Measurements from ENCODE around the gene DNAJC3.
"Not testable (repeated sequence)": the region's sequence is repeated elsewhere in the genome, so short reads cannot be mapped to it uniquely, and the experiment has no call there.

The DNAJC3 gene

GRCh38 chr13:95781016-95781415 is 104.1 kb downstream of the DNAJC3 start:
- no peak for DNase-seq (ENCODE audit: low read depth in 2 of 2)

GRCh38 chr13:95781940-95782339 is 105.0 kb downstream of the DNAJC3 start:
- not testable (repeated sequence) for DNase-seq (ENCODE audit: low read depth in 2 of 2)

GRCh38 chr13:95783747-95784146 is 106.8 kb downstream of the DNAJC3 start:
- no peak for DNase-seq (ENCODE audit: low read depth in 2 of 2)

GRCh38 chr13:95784161-95784899 is 107.4 kb downstream of the DNAJC3 start:
- DNase-seq (ENCODE audit: low read depth in 2 of 2): peak; percentile 62 to 66

GRCh38 chr13:95784900-95785290 is 108.0 kb downstream of the DNAJC3 start:
- DNase-seq (ENCODE audit: low read depth in 2 of 2): no peak

- DNase-seq (ENCODE audit: low read depth in 2 of 2): no peak
Measured at GRCh38 chr13:95787356-95788099, 110.6 kb downstream of the DNAJC3 start.

- DNase-seq (ENCODE audit: low read depth in 2 of 2): no peak
Measured at GRCh38 chr13:95788100-95788463, 111.1 kb downstream of the DNAJC3 start.

GRCh38 chr13:95789315-95789714 is 112.4 kb downstream of the DNAJC3 start:
- not testable (repeated sequence) for DNase-seq (ENCODE audit: low read depth in 2 of 2)

GRCh38 chr13:95791084-95791722 is 114.3 kb downstream of the DNAJC3 start:
- DNase-seq (ENCODE audit: low read depth in 2 of 2): no peak

- DNase-seq (ENCODE audit: low read depth in 2 of 2): no peak
Measured at GRCh38 chr13:95793018-95793555, 116.1 kb downstream of the DNAJC3 start.

- DNase-seq (ENCODE audit: low read depth in 2 of 2): no peak
Measured at GRCh38 chr13:95793781-95794180, 116.8 kb downstream of the DNAJC3 start.

GRCh38 chr13:95797016-95797415 is 120.1 kb downstream of the DNAJC3 start:
- no peak for DNase-seq (ENCODE audit: low read depth in 2 of 2)

GRCh38 chr13:95800436-95800835 is 123.5 kb downstream of the DNAJC3 start:
- no peak for DNase-seq (ENCODE audit: low read depth in 2 of 2)

- no peak for DNase-seq (ENCODE audit: low read depth in 2 of 2)
Measured at GRCh38 chr13:95801825-95802224, 124.9 kb downstream of the DNAJC3 start.

- no peak for DNase-seq (ENCODE audit: low read depth in 2 of 2)
Measured at GRCh38 chr13:95805921-95806320, 129.0 kb downstream of the DNAJC3 start.

- DNase-seq (ENCODE audit: low read depth in 2 of 2): no peak
Measured at GRCh38 chr13:95809429-95809828, 132.5 kb downstream of the DNAJC3 start.

GRCh38 chr13:95813139-95813538 is 136.2 kb downstream of the DNAJC3 start:
- DNase-seq (ENCODE audit: low read depth in 2 of 2): no peak

GRCh38 chr13:95814495-95814894 is 137.6 kb downstream of the DNAJC3 start:
- DNase-seq (ENCODE audit: low read depth in 2 of 2): no peak

- no peak for DNase-seq (ENCODE audit: low read depth in 2 of 2)
Measured at GRCh38 chr13:95822303-95822702, 145.4 kb downstream of the DNAJC3 start.

GRCh38 chr13:95833126-95833525 is 156.2 kb downstream of the DNAJC3 start:
- DNase-seq (ENCODE audit: low read depth in 2 of 2): no peak

- no peak for DNase-seq (ENCODE audit: low read depth in 2 of 2)
Measured at GRCh38 chr13:95833719-95834118, 156.8 kb downstream of the DNAJC3 start.

- DNase-seq (ENCODE audit: low read depth in 2 of 2): peak; percentile 35 to 37
Measured at GRCh38 chr13:95834134-95834765, 157.3 kb downstream of the DNAJC3 start.
